H1 (cell line): ENCODE results near the gene SMPDL3B. TPM values are rescaled to one million over a fixed set of nuclear protein-coding genes. Genes with fewer than 3 reads are reported as not detected.

Source experiments
- CTCF ChIA-PET: fragments of 300-600 bp; sonication (Branson Sonifier 250); formaldehyde crosslinking; loops from one replicate; lab custom pipeline; 2021; ENCODE audit not compliant: partially characterized antibody; lab: Charles Lee
- POLR2A ChIA-PET: fragments of 300-600 bp; sonication (Branson Sonifier 250); formaldehyde crosslinking; loops from one replicate; lab custom pipeline; 2021; ENCODE audit warnings: inconsistent platforms; ENCODE audit not compliant: partially characterized antibody; lab: Charles Lee
- DNase-seq, 2 experiments: peaks; one replicate each; pipeline versions ENCODE4 v3.0.0 to v3.0.0-alpha.2; 2010 to 2022; ENCODE audit warnings: low spot score in 2 of 2, low read depth in 1 of 2, mixed read lengths in 1 of 2
- FAIRE-seq: peaks from 2 replicates; lab custom pipeline; 2011; peaks lifted over from hg19 to GRCh38; lab: Jason Lieb, UNC
- H2AFZ ChIP-seq: 2 replicates; pipeline ENCODE4 v1.8.1; 2012; ENCODE audit warnings: low read length, inconsistent platforms
- H2AK5ac ChIP-seq: 2 replicates; pipeline ENCODE4 v1.6.1; 2013; ENCODE audit warnings: low read depth, low read length
- H2BK120ac ChIP-seq: replicated peaks from 2 replicates; pipeline ENCODE3; 2013; ENCODE audit warnings: low read depth, low read length, inconsistent platforms
- H2BK12ac ChIP-seq: 2 replicates; pipeline ENCODE4 v1.6.1; 2013; ENCODE audit warnings: low read depth, low read length
- H2BK15ac ChIP-seq: 2 replicates; pipeline ENCODE4 v1.6.1; 2013; ENCODE audit warnings: low read length
- H2BK20ac ChIP-seq: 2 replicates; pipeline ENCODE4 v1.6.1; 2013; ENCODE audit warnings: low read length
- H2BK5ac ChIP-seq: 2 replicates; pipeline ENCODE4 v1.6.1; 2013; ENCODE audit warnings: low read depth, low read length
- H3K14ac ChIP-seq: 2 replicates; pipeline ENCODE4 v1.6.1; 2013; ENCODE audit warnings: inconsistent platforms; ENCODE audit not compliant: insufficient read length
- H3K18ac ChIP-seq: 2 replicates; pipeline ENCODE4 v1.6.1; 2013; ENCODE audit warnings: low read length; ENCODE audit errors: extremely low read depth
- H3K23ac ChIP-seq: 2 replicates; pipeline ENCODE4 v1.6.1; 2013; ENCODE audit warnings: inconsistent platforms; ENCODE audit not compliant: insufficient read length
- H3K23me2 ChIP-seq: 2 replicates; pipeline ENCODE4 v1.6.1; 2013; ENCODE audit warnings: low read depth, low read length
- H3K27ac ChIP-seq: 2 replicates; pipeline ENCODE4 v1.6.1; 2011; ENCODE audit warnings: low read depth, low read length, inconsistent platforms
- H3K27me3 ChIP-seq, 4 experiments: replicated peaks in 1 of 4; 1 replicate in 1 of 4; 2 replicates in 3 of 4; pipeline versions ENCODE4 v1.6.1 to v1.8.1; 2011 to 2013; ENCODE audit warnings: low read length in 3 of 4, mild to moderate bottlenecking in 3 of 4, inconsistent platforms in 2 of 4, mixed read lengths in 2 of 4, moderate library complexity in 1 of 4; ENCODE audit not compliant: control insufficient read depth in 3 of 4, insufficient read depth in 3 of 4; ENCODE audit errors: extremely low read depth in 1 of 4
- H3K36me3 ChIP-seq, 4 experiments: 2 replicates each; pipeline versions ENCODE4 v1.6.1 to v1.8.1; 2011 to 2013; ENCODE audit warnings: mild to moderate bottlenecking in 4 of 4, low read length in 3 of 4, moderate library complexity in 2 of 4, control low read depth in 1 of 4, inconsistent platforms in 1 of 4; ENCODE audit not compliant: insufficient read depth in 4 of 4, control insufficient read depth in 2 of 4
- H3K4ac ChIP-seq: replicated peaks from 2 replicates; pipeline ENCODE3; 2013; ENCODE audit warnings: low read length, low read depth, mixed read lengths, inconsistent platforms; ENCODE audit not compliant: insufficient read length
- H3K4me1 ChIP-seq, 4 experiments: replicated peaks in 1 of 4; 1 replicate in 1 of 4; 2 replicates in 3 of 4; pipeline versions ENCODE4 v1.6.1 to v1.8.1; 2011 to 2013; ENCODE audit warnings: low read length in 3 of 4, inconsistent platforms in 2 of 4, mixed read lengths in 1 of 4; ENCODE audit not compliant: insufficient read depth in 4 of 4, control insufficient read depth in 3 of 4
- H3K4me2 ChIP-seq, 2 experiments: 2 replicates each; pipeline versions ENCODE4 v1.6.1 to v1.8.1; 2011 to 2013; ENCODE audit warnings: low read depth in 2 of 2, low read length in 2 of 2, control low read depth in 1 of 2, inconsistent platforms in 1 of 2, mild to moderate bottlenecking in 1 of 2; ENCODE audit not compliant: insufficient read depth in 1 of 2
- H3K4me3 ChIP-seq, 4 experiments: fragments of 200-600, 300-600 bp in 1 of 4; sonication (generic), shearing (Covaris generic), sonication (Bioruptor Twin) in 1 of 4; 2 replicates each; pipeline versions ENCODE4 v1.5.1 to v1.8.1; 2011 to 2016; ENCODE audit warnings: low read length in 4 of 4, low read depth in 3 of 4, control low read depth in 2 of 4, inconsistent platforms in 2 of 4, mild to moderate bottlenecking in 2 of 4, mixed read lengths in 1 of 4, moderate library complexity in 1 of 4; ENCODE audit not compliant: insufficient read depth in 2 of 4; ENCODE audit errors: extremely low read depth in 1 of 4
- H3K56ac ChIP-seq: replicated peaks from 2 replicates; pipeline ENCODE3; 2013; ENCODE audit warnings: low read depth, mild to moderate bottlenecking, mixed read lengths, low read length, inconsistent platforms; ENCODE audit not compliant: insufficient read length
- H3K79me1 ChIP-seq: 2 replicates; pipeline ENCODE4 v1.6.1; 2013; ENCODE audit warnings: low read depth, low read length, control low read depth
- H3K79me2 ChIP-seq, 2 experiments: 2 replicates each; pipeline versions ENCODE4 v1.6.1 to v1.8.1; 2012 to 2013; ENCODE audit warnings: low read length in 2 of 2, mild to moderate bottlenecking in 2 of 2, inconsistent platforms in 1 of 2; ENCODE audit not compliant: insufficient read depth in 2 of 2, control insufficient read depth in 1 of 2
- H3K9ac ChIP-seq, 4 experiments: replicated peaks in 1 of 4; 1 replicate in 1 of 4; 2 replicates in 3 of 4; pipeline versions ENCODE4 v1.6.1 to v1.8.1; 2011 to 2013; ENCODE audit warnings: low read depth in 3 of 4, low read length in 3 of 4, control low read depth in 2 of 4, mild to moderate bottlenecking in 2 of 4, moderate library complexity in 2 of 4, inconsistent platforms in 1 of 4; ENCODE audit errors: extremely low read depth in 1 of 4
- H3K9me3 ChIP-seq, 2 experiments: 2 replicates each; pipeline versions ENCODE4 v1.6.1 to v1.8.1; 2012 to 2013; ENCODE audit warnings: mild to moderate bottlenecking in 2 of 2, moderate library complexity in 2 of 2, control low read depth in 1 of 2, inconsistent platforms in 1 of 2, low read depth in 1 of 2, low read length in 1 of 2, mixed read lengths in 1 of 2; ENCODE audit not compliant: insufficient read depth in 2 of 2
- H4K20me1 ChIP-seq, 2 experiments: replicated peaks in 1 of 2; 2 replicates each; pipeline versions ENCODE3 to v1.8.1; 2011 to 2013; ENCODE audit warnings: inconsistent platforms in 2 of 2, low read length in 2 of 2, mild to moderate bottlenecking in 1 of 2; ENCODE audit not compliant: insufficient read depth in 2 of 2, control insufficient read depth in 1 of 2
- H4K5ac ChIP-seq: 2 replicates; pipeline ENCODE4 v1.6.1; 2013; ENCODE audit warnings: low read length, low read depth, mixed read lengths, inconsistent platforms; ENCODE audit not compliant: insufficient read length
- H4K8ac ChIP-seq: 2 replicates; pipeline ENCODE4 v1.8.0; 2013; ENCODE audit warnings: mild to moderate bottlenecking, moderate library complexity, low read length, inconsistent platforms; ENCODE audit not compliant: insufficient read depth; ENCODE audit errors: extremely low read depth
- H4K91ac ChIP-seq: replicated peaks from 2 replicates; pipeline ENCODE3; 2013; ENCODE audit warnings: low read length, mixed read lengths, inconsistent platforms; ENCODE audit not compliant: insufficient read length
- EZH2 ChIP-seq: fragments of 200-600 bp; sonication (generic); IDR thresholded peaks from 2 replicates; pipeline ENCODE4 v1.7.1; 2012; ENCODE audit warnings: low read depth, mild to moderate bottlenecking, moderate library complexity, low read length, inconsistent platforms; ENCODE audit not compliant: severe bottlenecking
- GTF2F1 ChIP-seq: IDR thresholded peaks from 2 replicates; pipeline ENCODE4 v1.6.1; 2012; ENCODE audit warnings: low read depth, low read length, improper control_type of control experiment, borderline replicate concordance
- JUND ChIP-seq: IDR thresholded peaks from 2 replicates; pipeline ENCODE4 v1.6.1; 2011; ENCODE audit warnings: mild to moderate bottlenecking, improper control_type of control experiment, low read length
- KDM1A ChIP-seq: fragments of 200-600, 300-600 bp; sonication (generic); IDR thresholded peaks from 2 replicates; pipeline ENCODE4 v1.7.1; 2016; ENCODE audit warnings: mild to moderate bottlenecking, low read length, borderline replicate concordance
- YY1 ChIP-seq: IDR thresholded peaks from 2 replicates; pipeline ENCODE4 v1.6.1; 2011; ENCODE audit warnings: low read depth, mild to moderate bottlenecking, low read length
- polyA plus RNA-seq, 7 experiments: library from polyadenylated mRNA; depleted of rRNA in 3 of 7; stranded (reverse) in 5 of 7; unstranded in 2 of 7; fragments of >200 nt in 5 of 7; fragments of 200-250 nt in 2 of 7; gene quantifications; 1 replicate in 5 of 7; 2 replicates in 1 of 7; 4 replicates in 1 of 7; pipeline versions ENCODE4 v1.2.1 to v1.2.3, GENCODE V29; 2011 to 2013; ENCODE audit warnings: missing spikeins in 2 of 7, mixed read lengths in 2 of 7
- total RNA-seq: library from RNA; stranded (reverse); fragmentation: NEBNext Ultra II Directional; extraction: Animal tissue kit (Norgen Biotek cat#: 25700); gene quantifications from 2 replicates; pipeline ENCODE4 v1.2.1, GENCODE V29; 2021

The SMPDL3B gene
- total and polyA plus RNA-seq, 2 of the 8 experiments (the other 6 are each of a cell fraction or from before 2014, with no cell fraction given), result 54.7 to 143 TPM

- FAIRE-seq, result no peak
- H4K5ac ChIP-seq, result no peak overlapping the region
- no peak overlapping the region for H3K23ac ChIP-seq
- no peak overlapping the region for H2BK5ac ChIP-seq
- H2BK15ac ChIP-seq, result no peak overlapping the region
- no peak overlapping the region for H2BK120ac ChIP-seq
- no peak overlapping the region for H3K18ac ChIP-seq
- H3K36me3 ChIP-seq, result peaks cover 0 to 19% (median 1%) of the 10 kb centered on the region in 4 experiments; a peak in 4 of 8 replicates
- H3K56ac ChIP-seq, result no peak overlapping the region
- H3K23me2 ChIP-seq, result no peaks in the 10 kb centered on the region
- H4K91ac ChIP-seq, result no peak overlapping the region
- H4K20me1 ChIP-seq, result no peaks in the 10 kb centered on the region
- no peak overlapping the region for H3K4me2 ChIP-seq
- no peak overlapping the region for H3K14ac ChIP-seq
- no peaks in the 10 kb centered on the region for H3K9me3 ChIP-seq
- H2AFZ ChIP-seq, result no peak overlapping the region
- no peaks in the 10 kb centered on the region for H3K27me3 ChIP-seq
- ChIA-PET CTCF (interaction anchor here (0.6 to 2.3 kb wide), 9 partner anchors 11 to 1118 kb away, joined by 3 to 8 read pairs (median 3); no protein-coding TSS in a partner anchor), POLR2A (interaction anchor here (0.7 to 1.0 kb wide), 3 partner anchors 10 to 114 kb away, joined by 3 to 4 read pairs (median 3); partner anchors contain the start of gene EYA3)
- TF ChIP-seq KDM1A (no peak), GTF2F1 (no peak), EZH2 (no peak), YY1 (no peak), JUND (no peak)
- H2BK12ac ChIP-seq, result no peak overlapping the region
- no peak for DNase-seq
- no peak overlapping the region for H3K4ac ChIP-seq
- no peaks in the 10 kb centered on the region for H3K79me1 ChIP-seq
- H3K4me3 ChIP-seq, result no peak overlapping the region
- no peak overlapping the region for H4K8ac ChIP-seq
- no peak overlapping the region for H3K9ac ChIP-seq
- H2AK5ac ChIP-seq, result no peak overlapping the region
- H3K27ac ChIP-seq, result no peak overlapping the region
- H3K4me1 ChIP-seq, result no peaks in the 10 kb centered on the region
- H3K79me2 ChIP-seq, result no peaks in the 10 kb centered on the region
- H2BK20ac ChIP-seq, result no peak overlapping the region
Observed at GRCh38 chr1:27974417-27974781, 39.6 kb downstream of the SMPDL3B start.
